SK-N-DZ (cell line): Measurements from ENCODE around the gene MTUS2.

Experiments used
- DNase-seq: peaks from one replicate; pipeline ENCODE4 v3.0.0-alpha.2; 2015; ENCODE audit warnings: low spot score

The MTUS2 gene

GRCh38 chr13:29482504-29482903 lies 662.4 kb downstream of the MTUS2 start:
- DNase-seq: no peak

DNA sequence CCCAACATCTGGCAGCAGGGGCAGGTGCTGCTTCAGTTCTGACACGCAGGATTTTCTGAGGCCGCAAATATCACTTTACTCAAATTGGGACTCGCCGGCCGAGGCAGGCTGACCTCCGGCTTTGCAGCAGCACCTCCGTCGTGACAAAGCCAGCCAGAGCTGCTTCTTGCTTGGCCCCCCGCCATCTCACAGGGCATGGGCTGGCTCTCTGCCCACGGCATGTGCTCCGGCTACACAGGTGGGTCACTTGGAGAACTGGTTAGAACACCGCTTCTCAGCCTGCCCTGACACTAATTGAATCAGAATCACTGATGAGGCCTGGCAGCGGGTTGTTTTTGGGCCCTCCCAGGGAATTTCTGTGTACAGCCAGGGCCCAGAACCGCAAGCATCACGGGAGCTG lies 663.1 kb downstream of the MTUS2 start:
- DNase-seq: no peak

DNA sequence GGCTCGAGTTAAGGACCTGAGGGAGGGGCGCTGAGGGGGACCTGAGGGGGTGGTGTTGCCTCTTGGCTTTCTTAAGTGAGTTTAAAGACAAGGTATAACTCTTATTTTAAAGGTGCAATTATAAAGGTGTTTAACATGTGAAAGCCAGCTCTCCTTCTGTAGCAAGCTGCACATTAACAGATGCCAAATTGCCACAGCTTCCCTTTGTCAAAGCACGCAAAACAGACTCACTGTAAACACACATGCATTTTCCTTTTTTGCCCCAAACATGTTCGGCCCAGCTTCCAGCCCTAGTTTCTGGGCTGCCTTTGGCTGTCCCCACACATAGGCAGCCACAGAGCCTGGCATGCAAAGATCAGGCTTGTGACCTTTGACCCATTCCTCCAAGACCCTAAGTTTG lies 663.5 kb downstream of the MTUS2 start:
- no peak for DNase-seq

GRCh38 chr13:29484236-29484635 lies 664.1 kb downstream of the MTUS2 start:
- DNase-seq: peak; percentile 93

DNA sequence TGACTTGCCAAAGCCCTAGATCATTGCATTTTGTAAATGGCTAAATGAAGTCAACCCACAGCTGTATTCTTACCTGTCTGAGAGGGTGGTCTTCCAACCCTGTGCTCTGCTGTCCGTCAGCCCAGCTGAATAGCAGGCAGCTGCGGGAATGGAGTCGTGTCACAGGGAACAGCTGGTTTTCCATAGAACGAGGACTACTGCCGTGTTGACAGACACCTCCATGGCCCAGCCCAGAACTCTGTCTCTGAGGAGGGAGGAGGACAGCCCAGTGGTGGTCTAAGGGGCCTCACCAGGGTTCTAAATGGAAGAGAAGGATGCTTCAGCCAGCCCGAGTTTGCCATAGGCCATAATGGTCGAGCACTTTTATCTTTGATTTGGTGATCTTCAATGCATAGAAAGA lies 664.7 kb downstream of the MTUS2 start:
- DNase-seq: no peak

- no peak for DNase-seq
These were observed 666.4 kb downstream of the MTUS2 start for GRCh38 chr13:29486551-29486950.

DNA sequence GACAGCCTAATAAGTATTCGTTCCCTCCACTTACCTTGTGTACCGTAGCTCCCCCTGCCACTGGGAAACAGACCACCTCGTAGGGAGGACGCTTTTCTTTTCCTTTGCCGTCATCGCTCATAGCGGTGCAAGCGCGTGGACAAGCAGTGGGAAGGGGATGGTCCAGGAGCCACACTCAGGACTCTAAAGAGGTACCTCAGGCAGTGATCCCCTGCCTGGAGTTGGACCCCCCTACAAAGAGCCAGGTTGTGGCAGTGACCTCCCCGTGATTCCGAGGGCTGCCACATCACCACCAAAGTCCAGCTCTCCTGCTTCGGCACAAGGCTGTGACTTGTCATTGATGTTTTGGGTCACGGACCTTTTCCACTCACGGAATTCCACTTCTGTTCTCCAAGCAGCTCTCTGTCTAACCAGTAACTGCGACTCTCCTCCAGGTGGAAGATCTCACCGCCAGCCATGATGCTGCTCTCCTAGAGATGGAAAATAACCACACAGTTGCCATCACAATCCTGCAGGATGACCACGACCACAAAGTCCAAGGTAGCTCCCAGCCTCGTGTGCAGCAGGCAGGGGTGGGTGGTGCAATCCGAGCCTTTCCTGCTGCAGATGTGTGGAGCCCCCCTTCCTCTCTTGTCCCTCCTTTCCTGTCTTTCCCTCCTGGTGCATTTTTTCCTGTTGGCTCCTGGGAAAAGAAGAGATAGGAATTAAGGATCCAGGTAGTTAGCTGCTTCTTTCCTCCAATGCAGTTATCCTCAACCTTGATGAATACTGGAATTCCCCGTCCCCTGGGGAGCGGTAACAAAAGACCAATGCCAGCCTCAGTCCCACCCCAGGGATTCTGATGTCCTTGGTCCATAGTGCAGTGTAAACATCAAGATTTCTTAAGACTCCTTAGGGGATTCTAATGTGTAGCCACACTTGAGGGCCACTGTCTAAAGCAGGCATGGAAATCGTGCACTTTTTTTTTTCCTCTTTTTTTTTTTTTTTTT lies 667.6 kb downstream of the MTUS2 start:
- no peak for DNase-seq

DNA sequence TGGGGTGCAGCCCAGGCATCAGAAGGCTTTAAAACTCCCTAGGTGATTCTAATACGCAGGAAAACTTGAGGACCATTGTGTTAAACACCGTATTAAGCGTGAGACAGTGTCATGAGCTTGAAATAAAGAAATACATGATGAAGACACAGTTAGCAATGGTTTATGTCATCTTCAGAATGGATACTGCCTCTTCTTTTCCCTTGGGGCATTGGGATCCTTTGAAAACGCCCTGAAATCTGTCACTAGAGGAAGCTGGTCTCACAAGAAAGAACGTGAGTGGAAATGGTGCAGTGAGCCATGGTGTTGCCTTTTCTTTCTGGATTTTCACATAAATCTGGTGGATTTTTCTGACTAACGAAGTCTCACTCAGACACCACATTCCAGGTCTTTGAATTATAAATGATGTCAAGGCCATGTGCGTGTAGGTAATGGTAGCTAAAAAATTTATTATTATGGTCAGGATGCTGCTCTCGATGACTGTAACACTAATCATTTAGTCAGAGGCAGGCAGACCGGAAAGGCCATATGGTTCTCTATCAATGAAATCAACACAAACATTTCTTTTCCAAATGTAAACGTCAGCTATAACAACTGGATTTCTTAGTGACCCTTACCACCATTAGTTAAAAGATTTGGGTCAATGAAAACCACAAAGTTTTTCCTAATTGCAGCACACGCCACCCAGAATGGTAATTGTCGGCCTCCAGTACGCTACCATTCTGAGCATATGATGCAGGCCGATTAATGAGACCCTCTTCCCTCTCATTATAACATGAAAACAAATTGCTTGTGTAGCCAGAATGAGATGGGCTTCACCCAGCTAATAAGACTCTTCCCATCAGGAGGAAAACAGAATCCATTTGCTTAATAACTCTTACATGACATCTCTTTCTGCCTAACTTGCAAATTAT lies 669.8 kb downstream of the MTUS2 start:
- no peak for DNase-seq

GRCh38 chr13:29490561-29490885 lies 670.4 kb downstream of the MTUS2 start:
- DNase-seq: no peak

DNA sequence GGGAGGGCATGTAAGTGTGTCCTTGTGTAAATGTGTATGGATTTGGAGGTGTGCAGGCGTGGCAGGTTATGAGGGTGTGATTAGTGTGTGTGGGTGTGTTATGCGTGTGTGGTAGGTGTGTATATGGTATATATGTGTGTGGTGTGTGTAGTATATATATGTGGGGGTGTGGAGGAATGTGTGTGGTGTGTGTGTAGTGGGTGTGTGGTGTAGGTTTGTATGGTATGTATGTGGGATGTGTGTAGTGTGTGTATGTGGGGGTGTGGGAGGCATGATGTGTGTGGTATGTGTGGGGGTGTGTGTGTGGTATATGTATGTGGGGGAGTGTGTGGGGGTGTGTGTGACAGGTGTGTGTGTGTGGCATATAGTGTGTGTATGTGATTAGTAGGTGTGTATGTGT lies 671.1 kb downstream of the MTUS2 start:
- no peak for DNase-seq

- DNase-seq: no peak
These were observed 673.7 kb downstream of the MTUS2 start for GRCh38 chr13:29493796-29494195.

DNA sequence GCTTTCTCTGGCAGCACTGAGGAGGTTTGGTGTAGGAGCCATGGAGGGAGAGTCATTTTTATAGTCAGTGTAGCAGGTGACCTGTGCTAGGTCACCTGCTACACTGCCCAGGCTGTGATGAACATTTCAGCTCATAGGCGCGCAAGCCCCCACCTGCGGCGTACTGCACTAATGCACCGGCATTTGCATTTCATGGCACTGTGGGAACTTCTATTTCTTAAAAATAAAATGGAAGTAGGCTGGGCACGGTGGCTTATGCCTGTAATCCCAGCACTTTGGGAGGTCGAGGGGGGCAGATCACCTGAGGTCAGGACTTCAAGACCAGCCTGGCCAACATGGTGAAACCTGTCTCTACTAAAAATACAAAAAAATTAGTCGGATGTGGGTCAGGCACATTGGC lies 674.4 kb downstream of the MTUS2 start:
- no peak for DNase-seq

DNA sequence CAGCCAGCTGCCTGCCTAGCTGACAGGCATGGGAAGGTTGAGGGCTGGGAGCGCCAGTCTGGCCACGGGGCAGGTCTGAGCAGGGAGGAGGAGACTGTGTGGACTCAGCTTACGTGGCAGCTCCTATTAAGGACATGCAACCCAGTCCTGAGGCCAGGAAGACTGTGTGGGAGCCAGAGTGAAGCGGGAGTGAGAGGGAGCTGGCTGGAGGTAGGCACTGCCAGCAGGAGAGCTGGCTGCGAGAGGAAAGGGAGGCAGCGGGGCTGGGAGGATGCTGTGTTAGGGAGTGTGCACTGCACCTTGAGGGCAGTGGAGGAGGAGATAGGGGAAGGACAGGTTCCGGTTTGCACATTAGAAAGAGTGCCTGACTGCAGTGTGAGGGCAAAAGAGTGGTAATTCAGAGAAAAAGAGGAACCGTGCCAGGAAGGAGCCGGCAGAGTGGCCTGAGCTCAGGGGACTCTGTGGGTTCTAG lies 676.1 kb downstream of the MTUS2 start:
- DNase-seq: no peak

DNA sequence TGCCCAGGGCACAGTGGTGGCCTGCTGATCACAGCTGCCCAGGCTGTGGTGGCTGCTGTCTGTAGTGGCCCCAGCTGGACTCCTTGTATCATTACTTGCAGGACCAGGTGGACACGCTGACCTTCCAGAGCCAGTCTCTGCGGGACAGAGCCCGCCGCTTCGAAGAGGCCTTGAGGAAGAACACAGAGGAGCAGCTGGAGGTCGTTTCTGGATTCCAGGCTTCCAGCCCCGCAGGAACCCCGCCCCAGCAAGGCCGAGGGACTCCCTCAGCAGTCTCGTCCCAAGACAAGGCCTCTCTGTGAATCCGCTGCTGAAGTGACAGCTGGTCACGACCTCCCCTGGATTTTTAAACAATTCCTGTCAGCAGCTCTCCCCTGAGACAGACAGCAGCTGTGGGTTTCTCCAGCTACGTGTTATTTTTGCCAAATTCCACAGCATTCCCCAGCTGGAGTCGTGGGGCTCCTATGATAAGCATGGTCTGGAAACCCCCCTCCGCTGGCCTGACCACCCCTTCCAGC lies 677.1 kb downstream of the MTUS2 start:
- peak; percentile 44 for DNase-seq

DNA sequence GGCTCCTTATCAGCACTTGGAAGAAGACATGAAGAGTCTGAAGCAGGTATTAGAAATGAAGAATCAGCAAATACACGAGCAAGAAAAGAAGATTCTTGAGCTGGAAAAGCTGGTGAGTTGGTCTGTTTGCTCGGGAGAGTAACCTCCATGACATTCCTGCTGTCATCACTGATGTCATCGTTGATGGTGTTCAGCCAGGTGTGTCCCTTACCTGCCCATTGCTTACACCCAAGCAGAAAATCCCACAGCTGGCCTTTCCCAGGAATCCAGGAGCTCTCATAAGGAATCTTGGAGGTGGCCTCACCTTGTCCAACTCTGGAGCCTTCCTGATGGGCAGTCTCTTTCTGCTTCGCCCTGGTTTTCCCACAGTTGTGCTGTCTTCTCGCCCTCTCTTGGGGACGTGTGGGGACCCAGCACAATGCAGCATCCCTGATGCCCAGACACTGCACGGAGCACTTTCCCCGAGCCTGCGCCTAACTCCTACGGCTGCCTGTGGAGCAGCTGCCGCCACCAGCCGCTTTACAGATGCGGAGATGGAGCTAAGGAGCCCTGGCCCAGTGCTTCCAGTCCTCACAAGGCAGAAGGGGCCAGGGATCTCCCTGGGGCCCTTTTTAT lies 678.4 kb downstream of the MTUS2 start:
- no peak for DNase-seq

GRCh38 chr13:29499506-29500165 lies 679.5 kb downstream of the MTUS2 start:
- no peak for DNase-seq

DNA sequence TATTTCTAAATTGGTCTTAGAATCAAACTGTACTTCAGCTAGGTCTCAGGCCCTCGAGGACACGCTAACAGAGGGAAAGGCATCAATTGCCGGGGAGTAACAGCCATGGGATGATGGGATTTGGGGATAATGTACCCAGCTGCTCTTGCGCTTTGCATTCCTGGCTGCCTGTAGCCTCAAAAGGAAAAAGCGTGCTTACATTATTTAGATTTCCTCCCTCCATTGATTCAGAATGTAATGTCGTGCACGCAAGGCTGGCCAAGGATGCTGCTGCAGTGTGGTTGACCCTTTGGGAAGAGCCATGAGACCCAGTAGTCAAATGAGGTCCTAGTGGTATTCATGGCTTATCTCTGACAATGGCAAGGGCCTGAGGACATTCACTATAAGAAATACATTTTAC lies 680.2 kb downstream of the MTUS2 start:
- no peak for DNase-seq

- no peak for DNase-seq
These were observed 681.5 kb downstream of the MTUS2 start for GRCh38 chr13:29501674-29502073.

DNA sequence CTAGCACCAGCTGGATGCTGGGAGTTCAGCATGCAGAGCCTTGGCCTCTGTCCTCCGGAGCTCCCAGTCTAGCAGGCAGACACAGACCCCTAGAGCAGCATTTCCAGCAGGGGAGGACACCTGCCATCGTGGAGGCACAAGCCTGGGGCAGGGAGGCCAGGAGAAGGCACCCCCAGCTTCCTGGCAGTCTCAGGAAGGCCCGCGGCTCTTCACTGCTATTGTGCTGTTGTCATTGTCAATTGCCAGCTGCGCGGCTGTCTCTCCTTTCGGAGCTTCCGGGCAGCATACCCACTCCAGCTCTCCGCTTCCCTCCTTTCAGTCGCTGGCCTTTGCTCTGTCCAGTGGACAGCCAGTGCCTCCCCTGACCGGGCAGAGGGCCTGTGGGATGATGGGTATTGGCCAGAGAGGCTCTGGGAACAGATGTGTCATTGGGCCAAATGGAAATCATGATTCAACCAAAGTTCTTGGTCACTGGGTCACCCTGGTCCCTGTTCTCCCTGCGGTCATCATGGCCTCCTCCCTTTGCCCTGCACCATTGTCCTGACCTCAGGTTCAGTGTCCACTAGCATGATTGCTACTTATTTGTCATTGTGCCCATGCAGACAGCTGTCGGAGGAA lies 682.4 kb downstream of the MTUS2 start:
- no peak for DNase-seq

DNA sequence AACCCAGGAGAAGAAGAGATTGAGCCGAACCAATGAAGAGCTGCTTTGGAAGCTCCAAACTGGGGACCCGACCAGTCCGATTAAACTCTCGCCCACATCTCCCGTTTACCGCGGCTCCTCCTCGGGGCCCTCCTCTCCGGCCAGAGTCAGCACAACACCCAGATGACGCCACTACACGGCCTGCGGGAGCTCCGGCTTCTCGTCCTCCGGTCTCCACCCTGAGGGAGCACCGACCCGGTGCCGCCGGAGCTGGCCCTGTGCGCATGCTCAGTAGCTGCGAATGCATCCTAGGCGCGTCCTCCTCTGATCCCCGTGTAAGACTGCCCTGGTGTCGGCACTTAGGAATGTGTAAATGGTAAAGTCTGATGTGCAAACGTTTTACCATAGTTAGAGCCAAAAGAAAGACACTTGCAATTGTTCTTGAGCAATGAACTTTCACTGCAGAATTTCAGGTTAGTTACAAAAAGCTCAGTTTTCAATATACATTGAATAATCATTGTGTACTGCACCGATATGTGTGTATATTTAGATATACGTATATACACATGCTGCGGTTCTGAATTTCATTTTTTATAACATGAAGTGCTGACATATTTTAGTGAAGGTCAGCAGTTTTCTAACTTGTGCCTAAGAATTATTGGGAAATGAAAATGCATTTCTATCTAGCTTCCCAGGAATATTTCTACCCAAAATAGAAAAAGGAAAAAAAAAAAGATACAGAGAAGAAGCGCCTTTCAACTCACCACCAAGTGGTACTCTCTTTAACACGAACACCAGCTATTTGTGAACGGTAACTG lies 683.1 kb downstream of the MTUS2 start:
- no peak for DNase-seq
